Heart right ventricle (tissue), 16 donors: Measurements from ENCODE around the gene HELZ. TPM values are rescaled to one million over a fixed set of nuclear protein-coding genes. Genes with fewer than 3 reads are reported as not detected.

Experiments used
- ATAC-seq, 8 donors: fragments of 200-7000 bp; cut with Tn5 transposase; one replicate each; pipeline ENCODE4 v1.9.1; 2020; ENCODE audit warnings: mild to moderate bottlenecking in 8 of 8, moderate library complexity in 8 of 8, moderate number of reproducible peaks in 1 of 8
- DNase-seq, 2 donors: peaks; one replicate each; pipeline ENCODE4 v3.0.0-alpha.2; 2020
- H3K27ac ChIP-seq, 10 donors: fragments of 200-600 bp; sonication (generic) in 2 of 10; one replicate each; pipeline versions ENCODE4 v1.5.0 to v1.8.0; 2020 to 2022; ENCODE audit warnings: mild to moderate bottlenecking in 3 of 10
- H3K27me3 ChIP-seq, 7 donors: fragments of 200-600 bp; one replicate each; pipeline ENCODE4 v1.8.0; 2021 to 2022; ENCODE audit warnings: mild to moderate bottlenecking in 2 of 7
- H3K36me3 ChIP-seq, 9 donors: fragments of 200-600 bp; sonication (generic) in 1 of 9; one replicate each; pipeline versions ENCODE4 v1.5.0 to v1.8.0; 2020 to 2022; ENCODE audit warnings: mild to moderate bottlenecking in 2 of 9
- H3K4me1 ChIP-seq, 9 donors: fragments of 200-600 bp; sonication (generic) in 1 of 9; one replicate each; pipeline versions ENCODE4 v1.5.0 to v1.8.0; 2020 to 2022; ENCODE audit warnings: mild to moderate bottlenecking in 4 of 9
- H3K4me3 ChIP-seq, 10 donors: fragments of 200-600 bp; sonication (generic) in 2 of 10; one replicate each; pipeline versions ENCODE4 v1.5.0 to v1.8.0; 2020 to 2022; ENCODE audit warnings: mild to moderate bottlenecking in 7 of 10, moderate library complexity in 2 of 10
- H3K9me3 ChIP-seq, 11 donors: fragments of 200-600 bp in 10 of 11; sonication (generic) in 2 of 11; one replicate each; pipeline versions ENCODE4 v1.5.0 to v1.8.0; 2013 to 2022; ENCODE audit warnings: mild to moderate bottlenecking in 2 of 11, control low read depth in 1 of 11, moderate library complexity in 1 of 11
- WGBS, 2 donors: extraction: QIAGEN DNeasy Blood & Tissue Kit; methylation state at CpG; one replicate each; pipeline ENCODE4 v1.1.7; 2013; ENCODE audit warnings: inconsistent platforms in 1 of 2; 5-methylcytosine and 5-hydroxymethylcytosine counted together
- intact Hi-C, 10 donors: fragments of 100-400 bp; cut with DNase I; formaldehyde crosslinking; loops; one replicate each; pipeline versions ENCODE4 v1.11.1 to v1.14.2; 2022
- polyA plus RNA-seq, 2 donors: library from polyadenylated mRNA; stranded (reverse); fragments of 200-250 nt; gene quantifications; one replicate each; pipeline ENCODE4 v1.2.3, GENCODE V29; 2013
- total RNA-seq, 10 donors: library from RNA; stranded (reverse); fragmentation: NEBNext Ultra II Directional in 3 of 10; extraction: Animal tissue kit (Norgen Biotek cat#: 25700) in 3 of 10; gene quantifications; one replicate each; pipeline versions ENCODE4 v1.2.1 to v1.2.4, GENCODE V29; 2021 to 2023
- TF ChIP-seq, protein P1 (sequence below), 9 donors: fragments of 200-600 bp; sonication (generic) in 2 of 9; IDR thresholded peaks; one replicate each; pipeline versions ENCODE4 v1.5.0 to v1.8.0; 2021 to 2022; ENCODE audit warnings: antibody characterized with exemption in 9 of 9, mild to moderate bottlenecking in 5 of 9, moderate library complexity in 1 of 9
- donor health status: Arrhythmogenic right ventricular cardiomyopathy.
- donor health status: ischemic (EF 13 %, LVEDD 7.1; RV severe dilation, severe dysfunction).
- donor health status: healthy with polysubstance abuse.
- donor health status: DM: no; HTN: yes; CAD: no.
- donor health status: DM: no; HTN: no; CAD: no.
- donor health status: ischemic (EF 25% LVEDD 6.9; RV normal size, moderate dysfunction).
- donor health status: ischemic (EF 25% LVEDD 5.7; RV mildly dilated, moderate dysfunction).
- donor health status: healthy.
- donor health status: DM: yes; HTN: yes; CAD: no.
- donor health status: Ischemic cardiomyopathy.
- donor health status: ischemic (EF 35%, LVEDD 5.7; RV mildly dilated, moderate dysfunction).
- donor health status: nonischemic (EF 11% LVEDD 7.7; RV severe dilation, severe dysfunction).
- donor health status: DM: yes; HTN: yes; CAD: no.
- donor health status: PGD.
- donor health status: ischemic (EF 29% LVEDD 5.4; RV normal size, mild dysfunction).
- donor health status: nonischemic (EF 23%, LVEDD 6.1; RV moderate dilation, normal function).

The HELZ gene
- total and polyA plus RNA-seq, 12 donors = 2.4 to 50.3 (median 40.6) TPM

DNA sequence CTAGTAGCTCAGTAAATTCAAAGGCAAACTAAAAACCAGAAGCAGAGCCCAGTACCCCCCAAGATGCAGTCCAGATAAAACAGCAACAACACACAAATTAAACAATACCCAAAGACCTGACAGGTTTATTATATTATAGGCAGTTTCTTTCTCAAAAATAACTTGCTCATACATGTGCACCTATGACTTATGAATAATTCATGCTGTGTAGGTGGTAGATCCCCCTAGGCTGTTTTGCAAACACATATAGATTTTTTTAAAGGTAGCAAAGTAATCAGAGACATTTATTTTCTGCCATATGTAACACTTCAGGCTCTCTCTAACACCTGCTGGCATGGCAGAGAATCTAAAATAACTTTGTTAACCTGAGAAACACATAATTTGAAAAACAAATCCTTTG lies 173.4 kb downstream of the HELZ start:
- Histone ChIP-seq H3K27me3 (no peaks in the 10 kb centered on the region), H3K4me3 (no peak overlapping the region), H3K4me1 (no peaks in the 10 kb centered on the region), H3K36me3 (peaks cover 0 to 37% (median 0%) of the 10 kb centered on the region in 9 donors), H3K9me3 (no peaks in the 10 kb centered on the region), H3K27ac (no peak overlapping the region)
- DNase-seq = no peak
- intact Hi-C loops = no loop called here
- TF ChIP-seq, protein P1, sequence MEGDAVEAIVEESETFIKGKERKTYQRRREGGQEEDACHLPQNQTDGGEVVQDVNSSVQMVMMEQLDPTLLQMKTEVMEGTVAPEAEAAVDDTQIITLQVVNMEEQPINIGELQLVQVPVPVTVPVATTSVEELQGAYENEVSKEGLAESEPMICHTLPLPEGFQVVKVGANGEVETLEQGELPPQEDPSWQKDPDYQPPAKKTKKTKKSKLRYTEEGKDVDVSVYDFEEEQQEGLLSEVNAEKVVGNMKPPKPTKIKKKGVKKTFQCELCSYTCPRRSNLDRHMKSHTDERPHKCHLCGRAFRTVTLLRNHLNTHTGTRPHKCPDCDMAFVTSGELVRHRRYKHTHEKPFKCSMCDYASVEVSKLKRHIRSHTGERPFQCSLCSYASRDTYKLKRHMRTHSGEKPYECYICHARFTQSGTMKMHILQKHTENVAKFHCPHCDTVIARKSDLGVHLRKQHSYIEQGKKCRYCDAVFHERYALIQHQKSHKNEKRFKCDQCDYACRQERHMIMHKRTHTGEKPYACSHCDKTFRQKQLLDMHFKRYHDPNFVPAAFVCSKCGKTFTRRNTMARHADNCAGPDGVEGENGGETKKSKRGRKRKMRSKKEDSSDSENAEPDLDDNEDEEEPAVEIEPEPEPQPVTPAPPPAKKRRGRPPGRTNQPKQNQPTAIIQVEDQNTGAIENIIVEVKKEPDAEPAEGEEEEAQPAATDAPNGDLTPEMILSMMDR (IDR thresholded peaks at IDR 0.05) = no peak
- ATAC-seq = no peak

DNA sequence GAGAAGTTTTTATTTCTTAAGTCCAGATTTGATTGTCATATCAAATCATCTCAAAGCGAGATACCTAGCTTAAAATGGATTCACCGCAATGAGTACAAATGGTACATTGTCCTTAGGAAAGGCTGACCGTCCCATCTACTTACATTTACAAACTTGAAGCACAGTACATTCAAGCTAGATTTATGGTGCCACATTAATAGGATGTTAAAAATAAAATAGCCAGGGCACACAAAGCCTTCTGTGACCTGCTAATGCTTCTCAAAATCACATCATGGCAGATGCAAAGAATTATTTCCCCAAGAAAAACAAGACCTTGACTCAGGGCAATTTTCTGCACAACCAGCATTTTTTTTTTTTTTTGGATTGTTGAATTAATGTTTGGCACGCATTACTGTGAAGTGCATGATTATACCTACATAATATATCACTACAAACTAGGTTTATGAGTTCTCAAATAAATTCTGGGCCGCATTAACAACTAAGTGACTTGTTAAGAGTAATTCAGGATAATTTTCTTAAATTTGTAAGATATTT lies 175.3 kb downstream of the HELZ start:
- Histone ChIP-seq H3K4me1 (no peaks in the 10 kb centered on the region), H3K36me3 (peaks cover 0 to 27% (median 0%) of the 10 kb centered on the region in 9 donors), H3K27ac (no peak overlapping the region), H3K27me3 (no peaks in the 10 kb centered on the region), H3K9me3 (no peaks in the 10 kb centered on the region), H3K4me3 (no peak overlapping the region)
- TF ChIP-seq, protein P1 (IDR thresholded peaks at IDR 0.05) = no peak
- no peak for DNase-seq
- intact Hi-C loops = no loop called here
- ATAC-seq = no peak
- 96% methylated on average over 5 of the region's 5 CpGs for WGBS, 2 donors

DNA sequence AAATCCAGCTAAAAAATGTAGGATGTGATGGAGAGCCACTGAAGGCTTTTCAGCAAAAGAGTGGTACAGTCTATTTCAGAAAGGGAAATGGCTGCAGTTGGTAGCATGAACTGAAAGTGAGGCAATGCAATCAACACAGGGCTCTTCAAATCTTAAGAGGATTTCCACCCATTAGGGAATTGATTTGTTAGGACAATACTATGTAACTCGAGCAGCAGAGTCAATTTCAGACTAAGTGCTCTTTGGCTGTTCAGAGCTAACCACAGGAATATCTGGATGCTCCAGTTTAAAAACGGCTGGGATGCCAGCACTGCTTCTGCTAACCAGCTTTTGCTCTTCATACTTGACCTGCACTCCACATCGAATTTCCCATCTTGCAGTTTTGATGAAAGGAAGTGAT lies 176.0 kb downstream of the HELZ start:
- no peak for DNase-seq
- Histone ChIP-seq H3K9me3 (no peaks in the 10 kb centered on the region), H3K4me3 (no peak overlapping the region), H3K36me3 (peaks cover 0 to 22% (median 0%) of the 10 kb centered on the region in 9 donors), H3K27me3 (no peaks in the 10 kb centered on the region), H3K27ac (no peak overlapping the region), H3K4me1 (no peaks in the 10 kb centered on the region)
- 62 to 67% methylated on average over 3 of the region's 3 CpGs for WGBS, 2 donors
- intact Hi-C loops = no loop called here
- no peak for ATAC-seq
- TF ChIP-seq, protein P1 (IDR thresholded peaks at IDR 0.05) = no peak

DNA sequence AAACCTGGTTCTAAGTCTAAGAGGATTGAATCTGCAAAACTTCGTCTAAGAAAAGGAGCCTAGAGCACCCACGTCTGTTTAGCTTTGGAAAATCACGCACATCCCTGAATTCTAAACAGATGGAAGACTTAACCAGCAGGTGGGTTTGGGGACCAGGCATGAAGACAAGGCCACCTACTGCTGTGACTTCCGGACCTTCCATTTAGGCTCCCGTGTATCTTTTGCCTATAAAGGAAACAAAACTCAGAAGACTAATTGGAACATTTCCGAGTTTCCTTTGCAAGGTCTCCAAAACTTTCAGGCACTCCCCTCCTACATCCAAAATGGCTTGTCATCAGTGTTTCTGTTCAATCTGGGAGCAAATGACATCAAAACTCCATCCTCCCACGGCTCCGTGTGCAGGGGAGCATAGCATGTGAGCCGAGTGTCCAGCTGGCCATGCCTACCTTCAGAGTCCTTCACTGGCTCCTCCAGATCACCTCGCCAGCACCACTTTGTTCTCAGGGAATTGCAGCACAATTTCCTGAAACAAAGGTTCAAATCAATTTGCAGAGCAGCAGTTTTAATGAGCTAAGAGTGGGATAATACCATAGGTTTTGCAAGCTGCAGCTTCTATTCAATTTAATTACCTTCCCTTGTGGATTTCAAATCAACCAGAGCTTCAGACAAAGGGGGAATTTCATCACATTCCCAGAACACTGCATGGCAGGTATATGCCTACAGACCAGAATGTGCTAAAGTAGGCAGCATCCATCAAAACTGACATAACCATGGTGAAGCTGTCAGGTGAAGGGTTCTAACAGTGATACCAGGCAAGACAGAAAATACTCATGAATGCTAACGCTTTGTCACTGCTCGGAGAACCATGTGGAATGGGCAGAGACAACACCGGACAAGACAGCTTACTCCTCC lies 177.2 kb downstream of the HELZ start:
- TF ChIP-seq, protein P1 (IDR thresholded peaks at IDR 0.05) = no peak
- no peaks in the 10 kb centered on the region for H3K9me3 ChIP-seq
- H3K4me1 ChIP-seq = no peaks in the 10 kb centered on the region
- ATAC-seq (no peak), DNase-seq (no peak)
- no peak overlapping the region for H3K27ac ChIP-seq
- 80 to 81% methylated on average over 13 of the region's 13 CpGs for WGBS, 2 donors
- H3K36me3 ChIP-seq = peaks cover 0 to 10% (median 0%) of the 10 kb centered on the region in 9 donors
- intact Hi-C loops = no loop called here
- H3K4me3 ChIP-seq = no peak overlapping the region
- no peaks in the 10 kb centered on the region for H3K27me3 ChIP-seq
